Prostate gland (tissue), 2 donors: ENCODE data around the gene KCTD6. TPM values are rescaled to one million over a fixed set of nuclear protein-coding genes. Genes with fewer than 3 reads are reported as not detected.

Source experiments
- DNase-seq: peaks from one replicate; pipeline ENCODE4 v3.0.0-alpha.2; 2019; ENCODE audit warnings: low spot score
- H3K27ac ChIP-seq, 2 donors: fragments of 200-600 bp; sonication (generic); 2 replicates each; pipeline ENCODE4 v1.5.1; 2017 to 2019
- H3K27me3 ChIP-seq: fragments of 200-600 bp; sonication (generic); replicated peaks from 2 replicates; pipeline ENCODE4 v1.5.1; 2019; ENCODE audit not compliant: insufficient read depth
- H3K36me3 ChIP-seq, 2 donors: fragments of 200-600 bp; sonication (generic); 1 replicate in 1 of 2; 2 replicates in 1 of 2; pipeline versions ENCODE4 v1.5.1 to v1.8.1; 2017 to 2019
- H3K4me1 ChIP-seq: fragments of 200-600 bp; sonication (generic); replicated peaks from 2 replicates; pipeline ENCODE4 v1.5.1; 2019
- H3K4me3 ChIP-seq, 2 donors: fragments of 200-600 bp; sonication (generic); 2 replicates each; pipeline ENCODE4 v1.5.1; 2017 to 2019
- H3K9me3 ChIP-seq: fragments of 200-600 bp; sonication (generic); 2 replicates; pipeline ENCODE4 v1.5.1; 2017
- CTCF ChIP-seq, 4 experiments: fragments of 200-600 bp in 2 of 4; fragments of 450-650 bp in 2 of 4; sonication (generic) in 2 of 4; IDR thresholded peaks; 1 replicate in 3 of 4; 2 replicates in 1 of 4; pipeline ENCODE4 v1.5.1; 2016 to 2019; ENCODE audit warnings: antibody characterized with exemption in 4 of 4, mild to moderate bottlenecking in 2 of 4, moderate library complexity in 2 of 4
- POLR2A ChIP-seq: fragments of 450-650 bp; IDR thresholded peaks from one replicate; pipeline ENCODE4 v1.6.1; 2016; ENCODE audit warnings: antibody characterized with exemption, mild to moderate bottlenecking
- POLR2AphosphoS5 ChIP-seq: sonication (generic); formaldehyde crosslinking; IDR thresholded peaks from one replicate; pipeline ENCODE4 v1.6.1; 2017; ENCODE audit warnings: antibody characterized with exemption
- WGBS: methylation state at CpG from one replicate; pipeline ENCODE4 v1.1.5; 2018; 5-methylcytosine and 5-hydroxymethylcytosine counted together
- intact Hi-C: fragments of 100-400 bp; cut with DNase I; formaldehyde crosslinking; loops from one replicate; pipeline ENCODE4 v1.14.2; 2022
- total RNA-seq, 2 donors: library from RNA; depleted of rRNA; stranded (reverse); fragments of >200 nt; gene quantifications; one replicate each; pipeline ENCODE4 v1.1.0, GENCODE V29; 2016

The KCTD6 gene
- total RNA-seq, 2 donors from 2014 or later: 7.2 to 14.9 TPM

DNA sequence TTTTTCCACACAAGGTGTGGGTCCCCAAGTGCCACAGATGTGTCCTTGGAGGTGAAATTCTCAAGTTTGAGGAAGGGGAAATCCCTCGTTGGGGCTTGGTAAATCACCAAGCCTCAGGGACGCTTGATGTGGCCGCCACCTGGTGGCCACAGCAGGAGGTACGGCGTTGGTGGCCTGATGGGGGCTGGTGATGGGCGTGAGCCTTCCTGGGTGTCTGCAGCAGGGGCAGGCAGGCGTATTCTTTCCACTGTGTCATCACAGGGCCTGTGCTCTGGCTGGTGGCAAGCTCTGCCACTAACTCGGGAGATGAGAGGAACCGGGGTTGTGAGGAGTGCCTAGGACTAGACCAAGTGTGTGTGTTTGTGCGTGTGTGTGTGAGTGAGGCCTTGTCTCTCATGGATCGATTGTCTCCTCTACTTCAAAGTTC lies 40.9 kb downstream of the KCTD6 start:
- peak; percentile 43 for DNase-seq
- no peaks in the 10 kb centered on the region for H3K4me1 ChIP-seq
- intact Hi-C loops: loop anchor here (5.0 kb wide), 2 partner anchors 41 to 111 kb away; partner anchors contain the start of gene KCTD6

DNA sequence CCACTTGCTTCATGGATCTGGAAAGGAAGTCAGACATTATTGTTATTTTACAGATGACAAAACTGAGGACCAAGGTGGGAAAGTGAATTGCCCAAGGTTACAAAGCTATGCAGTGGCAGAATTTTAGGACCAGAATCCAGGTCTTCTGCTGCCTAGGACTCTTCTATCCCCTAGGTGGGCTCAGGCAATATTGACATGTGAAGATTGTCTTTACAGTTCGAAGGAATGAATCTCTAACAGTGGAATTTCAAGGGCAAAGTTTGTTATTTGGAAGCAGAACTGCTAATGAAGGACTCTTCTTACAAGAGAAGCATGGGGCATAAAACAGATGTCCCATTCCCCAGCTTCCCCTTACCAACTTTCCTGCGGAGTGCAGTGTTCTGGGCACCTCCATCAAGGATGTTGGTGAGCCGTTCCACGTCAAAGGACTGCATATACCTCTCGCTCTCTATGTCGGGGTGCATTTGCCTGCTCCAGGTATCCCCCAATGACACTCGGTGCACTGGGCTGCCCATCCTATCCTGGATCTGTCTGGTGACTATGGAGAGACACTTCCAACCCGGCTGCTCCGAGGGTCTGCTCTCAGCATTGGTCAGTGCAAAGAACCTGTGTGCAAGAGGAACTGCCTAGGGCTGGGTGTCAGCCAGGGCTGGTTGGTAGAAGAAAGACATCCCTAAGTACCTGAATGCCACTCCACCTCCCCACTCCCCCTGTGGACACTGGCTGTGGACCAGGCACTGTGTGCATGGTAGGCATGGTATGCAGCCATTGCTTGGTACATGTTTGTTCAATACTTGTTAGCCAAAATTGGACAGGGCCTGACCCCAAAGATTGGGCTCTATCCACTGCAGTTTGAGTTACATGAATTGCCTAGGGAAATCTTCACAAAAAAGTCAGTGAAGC lies 42.9 kb downstream of the KCTD6 start:
- no peak for DNase-seq
- H3K4me3 ChIP-seq: no peak overlapping the region
- intact Hi-C loops: loop anchor here (5.0 kb wide), 2 partner anchors 43 to 113 kb away; partner anchors contain the start of gene KCTD6
- H3K36me3 ChIP-seq: peaks cover 0 to 4% of the 10 kb centered on the region in 2 donors
- TF ChIP-seq POLR2AphosphoS5 (no peak), POLR2A (no peak), CTCF (IDR thresholded peaks at IDR 0.05) (no peak)
- H3K9me3 ChIP-seq: no peaks in the 10 kb centered on the region
- WGBS: 96% methylated on average over 9 of the region's 9 CpGs
- H3K27me3 ChIP-seq: no peaks in the 10 kb centered on the region
- H3K4me1 ChIP-seq: no peaks in the 10 kb centered on the region
- peak overlapping the region in 1 of 2 donors; percentile 76 for H3K27ac ChIP-seq

More for the DNA sequence above, 40.9 kb downstream of the KCTD6 start:
- Histone ChIP-seq H3K9me3 (no peaks in the 10 kb centered on the region), H3K27me3 (no peaks in the 10 kb centered on the region), H3K27ac (no peak overlapping the region), H3K36me3 (peaks cover 0 to 4% of the 10 kb centered on the region in 2 donors), H3K4me3 (no peak overlapping the region)
- TF ChIP-seq POLR2A (no peak), CTCF (IDR thresholded peaks at IDR 0.05) (peak; percentile 86 to 96 (median 92)), POLR2AphosphoS5 (peak; percentile 63)
- 17% methylated on average over 11 of the region's 11 CpGs for WGBS

DNA sequence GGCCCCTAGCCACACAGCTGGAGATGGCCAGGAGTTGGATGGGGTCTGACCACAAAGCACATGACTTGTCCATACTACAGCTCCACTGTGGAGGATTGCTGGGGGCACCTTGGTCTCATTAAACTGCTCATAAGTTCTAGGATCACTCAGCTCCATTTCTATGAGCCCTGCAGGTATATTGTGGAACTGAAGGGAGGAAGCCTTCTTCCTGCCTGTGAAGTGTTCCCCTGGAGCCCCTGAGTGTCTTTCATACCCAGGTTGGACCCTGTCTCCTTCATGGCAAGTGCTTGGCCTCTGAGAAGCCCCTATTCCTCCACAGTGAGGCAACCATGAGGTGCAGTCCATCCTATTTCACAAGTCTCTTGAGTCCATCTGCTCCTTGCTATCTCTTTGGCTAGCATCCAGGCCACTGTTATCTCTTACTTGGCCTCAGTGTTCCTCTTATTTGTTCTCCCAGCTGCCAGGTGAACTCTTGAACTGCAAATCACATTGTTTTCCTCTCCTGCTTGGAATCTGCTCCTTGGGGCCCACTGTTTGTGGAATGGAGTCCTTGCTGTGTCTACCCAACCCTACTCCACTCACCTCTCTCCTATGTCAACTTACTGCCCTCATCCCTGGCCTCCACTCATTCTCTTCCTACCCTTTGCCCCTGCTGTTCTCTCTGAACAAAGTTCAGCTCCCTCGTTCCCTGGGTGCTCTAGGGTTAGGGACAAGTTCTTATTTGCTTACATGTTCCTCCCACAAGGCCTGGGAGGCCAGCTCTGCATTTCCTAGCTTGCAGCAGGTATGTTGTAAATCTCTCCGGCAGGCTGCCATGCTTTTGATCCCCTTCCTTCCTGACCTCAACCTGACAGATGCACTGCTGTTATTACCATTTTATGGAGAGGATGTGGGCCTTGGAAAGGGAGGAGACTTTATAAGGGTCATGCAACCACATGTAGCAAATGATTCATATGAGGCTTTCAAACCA lies 43.9 kb downstream of the KCTD6 start:
- Histone ChIP-seq H3K4me1 (no peaks in the 10 kb centered on the region), H3K4me3 (no peak overlapping the region), H3K36me3 (no peaks in the 10 kb centered on the region), H3K27ac (peak overlapping the region; percentile 61 to 76), H3K9me3 (no peaks in the 10 kb centered on the region), H3K27me3 (no peaks in the 10 kb centered on the region)
- DNase-seq: peak; percentile 84
- 9% methylated on average over 2 of the region's 2 CpGs for WGBS
- intact Hi-C loops: no loop called here
- TF ChIP-seq CTCF (IDR thresholded peaks at IDR 0.05) (no peak), POLR2AphosphoS5 (peak; percentile 78), POLR2A (no peak)

DNA sequence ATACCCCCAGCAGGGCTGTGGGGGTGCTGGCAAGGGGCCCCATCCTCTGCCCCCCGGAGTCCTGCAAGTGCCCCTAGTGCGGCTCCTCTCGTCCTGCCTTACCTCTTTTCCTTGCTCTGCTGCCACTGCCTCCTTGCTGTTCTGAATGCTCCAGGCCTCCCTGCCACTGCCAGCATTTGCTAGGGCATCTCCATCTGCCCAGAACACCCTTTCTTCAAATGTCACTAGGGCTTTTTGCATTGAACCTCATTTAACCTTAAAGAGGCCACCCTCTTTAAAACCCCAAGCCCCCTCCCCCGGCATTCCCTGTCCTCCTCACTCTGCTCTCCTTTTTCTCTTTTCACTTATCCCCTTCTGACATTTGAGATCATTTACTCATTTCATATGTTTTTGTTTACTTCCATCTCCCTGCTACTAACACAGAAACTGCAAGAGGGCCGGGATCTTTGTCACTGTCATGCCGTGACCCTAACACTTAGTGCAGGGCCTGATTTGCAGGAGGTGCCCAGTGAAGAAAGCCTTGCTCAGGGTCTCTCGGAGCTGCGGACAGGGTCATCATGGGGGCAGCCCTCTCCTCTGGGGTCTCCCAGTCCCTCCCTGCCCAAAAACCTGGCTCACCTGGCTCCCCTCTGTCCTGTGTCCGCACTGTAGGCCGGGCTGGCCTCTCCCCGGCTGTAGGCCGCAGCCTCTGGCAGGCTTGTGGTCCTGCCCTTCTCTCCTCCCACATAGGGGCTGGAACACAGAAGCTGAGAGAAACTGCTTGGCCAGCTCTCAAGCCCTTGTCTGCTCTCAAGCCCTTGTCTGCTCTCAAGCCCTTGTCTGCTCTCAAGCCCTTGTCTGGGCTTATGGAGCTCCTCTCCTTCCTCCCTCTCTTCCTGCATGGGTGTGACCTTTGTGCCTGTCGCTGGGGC lies 44.9 kb downstream of the KCTD6 start, which contains the start of gene ACOX2:
ACOX2 (minus strand) TSS at position 690 of the 911 bp plus-strand sequence. CDS start 2,084 bp downstream, outside the sequence.
- no peaks in the 10 kb centered on the region for H3K4me1 ChIP-seq
- WGBS: 26% methylated on average over 13 of the region's 13 CpGs
- H3K9me3 ChIP-seq: no peaks in the 10 kb centered on the region
- H3K27ac ChIP-seq: peak within 1 kb of the TSS; percentile 61 to 76
- peak within 1 kb of the TSS; percentile 13 to 15 for H3K4me3 ChIP-seq
- no peaks in the 10 kb centered on the region for H3K36me3 ChIP-seq
- H3K27me3 ChIP-seq: no peaks in the 10 kb centered on the region
- intact Hi-C loops: no loop called here
- no peak for TF ChIP-seq POLR2AphosphoS5
- TF ChIP-seq CTCF (IDR thresholded peaks at IDR 0.05): no peak
- no peak for TF ChIP-seq POLR2A
- DNase-seq: peak; percentile 32
